Airway epithelial cell (primary cell): ENCODE data around the gene NUP210. TPM values are rescaled to one million over a fixed set of nuclear protein-coding genes. Genes with fewer than 3 reads are reported as not detected.

Source experiments
- total RNA-seq: library from RNA; depleted of rRNA; stranded (reverse); fragments of >200 nt; gene quantifications from 2 replicates; pipeline ENCODE4 v1.2.3, GENCODE V29; 2015

Gene NUP210
- 0.21 TPM in 1 of 2 replicates, not detected in the other for total RNA-seq

GRCh38 chr3:13420045-13420830, at the start of gene NUP210:
NUP210 (minus strand) TSS chr3:13420322; CDS start chr3:13420226, 96 bp downstream.

Other genes starting within 250 kb of the NUP210 start
- gene HDAC11, start 60.0 kb upstream of the NUP210 start, total RNA-seq: 15.1 and 19.0 TPM in 2 replicates
- 3.7 and 13.3 TPM in 2 replicates for gene FBLN2, start 128.8 kb upstream of the NUP210 start, total RNA-seq